CD4-positive, alpha-beta T cell treated with Interleukin-21 for 1 hour (primary cell): Measurements from ENCODE around the gene ZNF521.
A peak's percentile ranks its signal among the peaks of the same experiment; 100 is the strongest.

Source experiments
- DNase-seq: peaks from one replicate; pipeline ENCODE4 v3.0.0-alpha.2; 2020

Gene ZNF521

GRCh38 chr18:25351777-25352628, at the start of gene ZNF521:
Gene ZNF521 (minus strand): TSS chr18:25352166. CDS start chr18:25350946, 1,220 bp downstream.
- peak; percentile 32 for DNase-seq

GRCh38 chr18:25399554-25399953, 47.6 kb upstream of the ZNF521 start:
- DNase-seq, result no peak

- no peak for DNase-seq
Observed at GRCh38 chr18:25392192-25392591, 40.2 kb upstream of the ZNF521 start.

GRCh38 chr18:25373432-25374179, 21.6 kb upstream of the ZNF521 start:
- no peak for DNase-seq

- no peak for DNase-seq
Observed at GRCh38 chr18:25370391-25370790, 18.4 kb upstream of the ZNF521 start.

- DNase-seq, result no peak
Observed at GRCh38 chr18:25365242-25365641, 13.3 kb upstream of the ZNF521 start.

- DNase-seq, result no peak
Observed at GRCh38 chr18:25364732-25365131, 12.8 kb upstream of the ZNF521 start.

- no peak for DNase-seq
Observed at GRCh38 chr18:25360301-25360899, 8.4 kb upstream of the ZNF521 start.

- no peak for DNase-seq
Observed at GRCh38 chr18:25353080-25353479, 1.1 kb upstream of the ZNF521 start.

- no peak for DNase-seq
Observed at GRCh38 chr18:25352629-25353005, 651 bp upstream of the ZNF521 start.

GRCh38 chr18:25351280-25351775, 638 bp downstream of the ZNF521 start:
- no peak for DNase-seq

- no peak for DNase-seq
Observed at GRCh38 chr18:25350489-25351251, 1.3 kb downstream of the ZNF521 start.

- no peak for DNase-seq
Observed at GRCh38 chr18:25349926-25350487, 2.0 kb downstream of the ZNF521 start.

GRCh38 chr18:25349131-25349925, 2.6 kb downstream of the ZNF521 start:
- DNase-seq, result no peak

- DNase-seq, result no peak
Observed at GRCh38 chr18:25348386-25349130, 3.4 kb downstream of the ZNF521 start.

GRCh38 chr18:25346561-25346960, 5.4 kb downstream of the ZNF521 start:
- no peak for DNase-seq

- no peak for DNase-seq
Observed at GRCh38 chr18:25345081-25345866, 6.7 kb downstream of the ZNF521 start.

- no peak for DNase-seq
Observed at GRCh38 chr18:25341831-25342230, 10.1 kb downstream of the ZNF521 start.

- DNase-seq, result no peak
Observed at GRCh38 chr18:25340762-25341161, 11.2 kb downstream of the ZNF521 start.

GRCh38 chr18:25335676-25336075, 16.3 kb downstream of the ZNF521 start:
- DNase-seq, result no peak
